PFSK-1 (cell line): ENCODE results near the gene DCAF8.

Source experiments
- FOXP2 ChIP-seq: optimal IDR thresholded peaks from 2 replicates; pipeline ENCODE3; 2011; ENCODE audit warnings: borderline replicate concordance, control low read depth, inconsistent platforms; ENCODE audit not compliant: insufficient read depth; ENCODE audit errors: extremely low read length, extremely low read depth
- POLR2AphosphoS5 ChIP-seq: IDR thresholded peaks from 2 replicates; pipeline ENCODE4 v1.6.1; 2012; ENCODE audit warnings: low read depth, mild to moderate bottlenecking, control low read depth, low read length, moderate library complexity
- SIN3A ChIP-seq: IDR thresholded peaks from 2 replicates; pipeline ENCODE4 v1.6.1; 2012; ENCODE audit warnings: mild to moderate bottlenecking, low read length, moderate library complexity, borderline replicate concordance; ENCODE audit not compliant: insufficient read depth
- TAF1 ChIP-seq: IDR thresholded peaks from 2 replicates; pipeline ENCODE4 v1.6.1; 2012; ENCODE audit warnings: low read length, control low read depth, borderline replicate concordance; ENCODE audit not compliant: insufficient read depth
- TF ChIP-seq, protein P1 (sequence below), 2 experiments: IDR thresholded peaks; 2 replicates each; pipeline versions ENCODE4 v1.6.1 to v1.8.0; 2011 to 2012; ENCODE audit warnings: low read depth in 2 of 2, low read length in 2 of 2, control low read depth in 1 of 2, inconsistent platforms in 1 of 2, mild to moderate bottlenecking in 1 of 2, moderate library complexity in 1 of 2; ENCODE audit not compliant: insufficient read depth in 1 of 2

Gene DCAF8

DNA sequence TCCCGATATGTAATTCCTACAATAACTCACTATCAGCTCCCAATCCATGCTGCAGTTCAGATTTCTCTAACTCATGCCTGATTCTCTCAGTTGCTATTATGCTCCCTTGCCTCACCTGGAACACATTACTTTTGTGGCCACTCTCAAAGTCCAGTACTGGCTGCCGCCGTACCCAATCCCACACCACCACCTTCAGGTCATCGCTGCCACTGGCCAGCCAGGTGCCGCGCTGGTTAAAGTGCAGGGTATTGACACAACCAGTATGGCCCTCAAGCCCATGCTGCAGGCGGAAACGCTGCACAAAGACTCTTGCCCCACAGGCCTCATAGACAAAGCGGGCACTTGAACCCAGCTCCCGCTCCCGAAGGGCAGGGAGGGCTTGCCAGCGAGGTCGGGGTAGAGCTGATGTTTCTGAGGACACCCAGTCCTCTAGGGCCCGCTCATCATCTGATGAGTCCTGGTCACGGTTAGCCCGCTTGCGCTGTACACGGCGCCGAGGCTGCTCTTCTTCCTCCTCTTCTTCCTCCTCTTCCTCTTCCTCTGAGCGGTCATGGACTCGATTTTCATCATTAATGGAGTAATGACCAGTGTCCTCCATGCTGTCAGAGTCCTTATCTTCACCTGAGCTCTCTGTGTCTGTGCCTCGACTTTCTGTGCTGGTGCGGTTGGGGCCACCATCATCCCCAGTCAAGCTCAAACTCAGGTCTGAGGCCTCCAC lies 22.6 kb downstream of the DCAF8 start:
- TF ChIP-seq SIN3A (no peak), POLR2AphosphoS5 (no peak), TAF1 (no peak), FOXP2 (no peak)
- TF ChIP-seq, protein P1, sequence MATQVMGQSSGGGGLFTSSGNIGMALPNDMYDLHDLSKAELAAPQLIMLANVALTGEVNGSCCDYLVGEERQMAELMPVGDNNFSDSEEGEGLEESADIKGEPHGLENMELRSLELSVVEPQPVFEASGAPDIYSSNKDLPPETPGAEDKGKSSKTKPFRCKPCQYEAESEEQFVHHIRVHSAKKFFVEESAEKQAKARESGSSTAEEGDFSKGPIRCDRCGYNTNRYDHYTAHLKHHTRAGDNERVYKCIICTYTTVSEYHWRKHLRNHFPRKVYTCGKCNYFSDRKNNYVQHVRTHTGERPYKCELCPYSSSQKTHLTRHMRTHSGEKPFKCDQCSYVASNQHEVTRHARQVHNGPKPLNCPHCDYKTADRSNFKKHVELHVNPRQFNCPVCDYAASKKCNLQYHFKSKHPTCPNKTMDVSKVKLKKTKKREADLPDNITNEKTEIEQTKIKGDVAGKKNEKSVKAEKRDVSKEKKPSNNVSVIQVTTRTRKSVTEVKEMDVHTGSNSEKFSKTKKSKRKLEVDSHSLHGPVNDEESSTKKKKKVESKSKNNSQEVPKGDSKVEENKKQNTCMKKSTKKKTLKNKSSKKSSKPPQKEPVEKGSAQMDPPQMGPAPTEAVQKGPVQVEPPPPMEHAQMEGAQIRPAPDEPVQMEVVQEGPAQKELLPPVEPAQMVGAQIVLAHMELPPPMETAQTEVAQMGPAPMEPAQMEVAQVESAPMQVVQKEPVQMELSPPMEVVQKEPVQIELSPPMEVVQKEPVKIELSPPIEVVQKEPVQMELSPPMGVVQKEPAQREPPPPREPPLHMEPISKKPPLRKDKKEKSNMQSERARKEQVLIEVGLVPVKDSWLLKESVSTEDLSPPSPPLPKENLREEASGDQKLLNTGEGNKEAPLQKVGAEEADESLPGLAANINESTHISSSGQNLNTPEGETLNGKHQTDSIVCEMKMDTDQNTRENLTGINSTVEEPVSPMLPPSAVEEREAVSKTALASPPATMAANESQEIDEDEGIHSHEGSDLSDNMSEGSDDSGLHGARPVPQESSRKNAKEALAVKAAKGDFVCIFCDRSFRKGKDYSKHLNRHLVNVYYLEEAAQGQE (IDR thresholded peaks at IDR 0.05; ENCODE audit: insufficient read depth in 1 of 2, low read depth in 2 of 2, low read length in 2 of 2), result no peak

DNA sequence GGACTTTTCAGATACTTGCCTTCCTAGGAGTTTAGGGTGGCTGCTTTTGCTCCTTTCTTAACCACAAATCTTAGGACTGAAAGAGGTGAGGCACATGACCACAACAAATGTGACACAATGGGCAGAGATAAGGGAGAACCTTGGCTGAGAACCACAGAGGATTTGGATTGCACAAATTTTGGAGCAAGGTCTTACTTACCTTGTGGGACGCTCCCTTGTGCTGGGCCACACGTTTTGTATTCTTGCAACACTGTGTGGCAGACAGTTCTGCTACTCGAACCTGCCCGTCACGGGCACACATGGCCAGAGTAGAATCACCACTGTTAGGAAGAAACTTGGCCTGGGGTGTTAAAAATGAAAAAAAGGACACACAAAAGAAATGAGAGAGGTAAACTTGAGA lies 23.9 kb downstream of the DCAF8 start:
- TF ChIP-seq, protein P1 (IDR thresholded peaks at IDR 0.05; ENCODE audit: insufficient read depth in 1 of 2, low read depth in 2 of 2, low read length in 2 of 2), result no peak

DNA sequence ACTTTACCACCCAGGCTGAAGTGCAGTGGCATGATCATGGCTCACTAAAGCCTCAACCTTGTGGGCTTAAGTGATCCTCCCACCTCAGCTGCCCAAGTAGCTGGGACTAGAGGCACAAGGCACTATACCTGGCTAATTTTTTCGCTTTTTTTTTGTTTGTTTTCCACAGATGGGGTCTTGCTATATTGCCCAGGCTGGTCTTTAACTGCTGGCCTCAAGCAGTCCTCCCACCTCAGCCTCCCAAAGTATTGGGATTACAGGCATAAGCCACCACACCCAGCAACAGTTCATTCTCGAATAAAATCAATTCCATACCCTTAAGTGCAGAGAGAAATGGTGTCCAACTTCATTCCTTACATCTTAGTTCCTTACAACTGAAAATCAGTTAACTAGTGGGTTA lies 24.8 kb downstream of the DCAF8 start:
- TF ChIP-seq TAF1 (no peak), SIN3A (no peak), POLR2AphosphoS5 (no peak), FOXP2 (no peak)
- TF ChIP-seq, protein P1 (IDR thresholded peaks at IDR 0.05; ENCODE audit: insufficient read depth in 1 of 2, low read depth in 2 of 2, low read length in 2 of 2), result no peak

DNA sequence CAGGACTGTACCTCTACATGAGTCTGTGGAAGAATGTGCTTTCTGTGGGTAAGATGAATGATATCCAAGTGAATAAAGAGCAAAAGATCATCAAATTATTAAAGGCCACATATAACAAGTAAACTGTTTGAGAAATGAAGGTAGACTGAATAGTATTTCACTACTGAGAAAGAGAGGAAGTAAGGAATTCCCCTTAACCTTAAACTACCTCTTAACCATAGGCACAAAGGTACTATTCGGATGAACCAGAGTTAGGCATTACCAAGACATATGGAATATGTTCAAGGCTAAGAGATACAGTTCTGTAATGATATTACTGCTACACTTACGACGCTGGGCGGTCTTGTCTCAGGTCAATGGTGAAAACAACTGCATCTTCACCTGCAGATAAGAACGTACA lies 25.5 kb downstream of the DCAF8 start:
- TF ChIP-seq SIN3A, result no peak
- no peak for TF ChIP-seq FOXP2
- no peak for TF ChIP-seq POLR2AphosphoS5
- TF ChIP-seq TAF1, result no peak
- TF ChIP-seq, protein P1 (IDR thresholded peaks at IDR 0.05; ENCODE audit: insufficient read depth in 1 of 2, low read depth in 2 of 2, low read length in 2 of 2), result no peak

DNA sequence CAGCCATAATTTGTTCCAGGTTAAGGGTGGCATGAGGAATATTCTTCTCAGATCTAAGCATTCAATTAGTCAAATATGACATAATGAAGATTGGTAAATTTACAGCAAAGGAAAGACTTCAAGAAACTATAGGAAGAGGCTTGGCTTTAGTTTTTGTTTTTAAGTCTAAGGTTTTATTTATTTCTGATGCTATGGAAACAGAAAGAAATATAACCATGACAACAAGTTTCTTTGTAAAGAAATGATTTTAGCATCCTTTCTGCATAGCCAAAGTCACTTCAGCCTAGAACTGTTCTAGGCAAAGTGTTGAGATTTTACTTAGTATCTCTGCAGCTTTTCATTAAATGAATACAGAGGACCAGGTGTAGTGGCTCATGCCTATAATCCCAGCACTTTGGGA lies 29.4 kb downstream of the DCAF8 start:
- TF ChIP-seq SIN3A (no peak), POLR2AphosphoS5 (no peak), TAF1 (no peak), FOXP2 (no peak)
- TF ChIP-seq, protein P1 (IDR thresholded peaks at IDR 0.05; ENCODE audit: insufficient read depth in 1 of 2, low read depth in 2 of 2, low read length in 2 of 2), result no peak
